Measurements from ENCODE around the gene PTPN4.

DNA sequence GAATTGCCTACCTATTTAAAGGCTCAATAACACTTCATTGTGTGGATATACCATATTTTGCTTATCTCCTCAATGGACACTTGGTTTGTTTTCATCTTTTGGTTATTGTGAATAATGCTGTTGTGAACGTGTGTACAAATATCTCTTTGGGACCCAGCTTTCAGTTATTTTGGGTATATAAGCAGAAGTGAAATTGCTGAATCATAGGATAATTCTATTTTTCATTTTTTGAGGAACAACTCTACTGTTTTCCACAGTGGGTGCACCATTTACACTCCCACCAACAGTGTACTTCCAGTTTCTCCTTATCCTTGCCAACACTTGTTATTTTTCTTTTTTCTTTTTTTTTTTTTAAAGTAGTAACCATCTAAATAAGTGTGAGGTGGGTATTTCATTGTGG, 29.0 kb downstream of the PTPN4 start:
- TF ChIP-seq, protein P1, sequence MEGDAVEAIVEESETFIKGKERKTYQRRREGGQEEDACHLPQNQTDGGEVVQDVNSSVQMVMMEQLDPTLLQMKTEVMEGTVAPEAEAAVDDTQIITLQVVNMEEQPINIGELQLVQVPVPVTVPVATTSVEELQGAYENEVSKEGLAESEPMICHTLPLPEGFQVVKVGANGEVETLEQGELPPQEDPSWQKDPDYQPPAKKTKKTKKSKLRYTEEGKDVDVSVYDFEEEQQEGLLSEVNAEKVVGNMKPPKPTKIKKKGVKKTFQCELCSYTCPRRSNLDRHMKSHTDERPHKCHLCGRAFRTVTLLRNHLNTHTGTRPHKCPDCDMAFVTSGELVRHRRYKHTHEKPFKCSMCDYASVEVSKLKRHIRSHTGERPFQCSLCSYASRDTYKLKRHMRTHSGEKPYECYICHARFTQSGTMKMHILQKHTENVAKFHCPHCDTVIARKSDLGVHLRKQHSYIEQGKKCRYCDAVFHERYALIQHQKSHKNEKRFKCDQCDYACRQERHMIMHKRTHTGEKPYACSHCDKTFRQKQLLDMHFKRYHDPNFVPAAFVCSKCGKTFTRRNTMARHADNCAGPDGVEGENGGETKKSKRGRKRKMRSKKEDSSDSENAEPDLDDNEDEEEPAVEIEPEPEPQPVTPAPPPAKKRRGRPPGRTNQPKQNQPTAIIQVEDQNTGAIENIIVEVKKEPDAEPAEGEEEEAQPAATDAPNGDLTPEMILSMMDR (conservative IDR thresholded peaks at IDR 0.05; ENCODE audit: low read length) = no peak
- no peak for TF ChIP-seq EZH2phosphoT487 (IDR thresholded peaks at IDR 0.05; ENCODE audit: borderline replicate concordance)

All from Loucy (cell line).